ENCODE measurements around the gene FNDC3B. TPM values are rescaled to one million over a fixed set of nuclear protein-coding genes. Genes with fewer than 3 reads are reported as not detected.

Gene FNDC3B
- total and polyA plus RNA-seq, 2 of the 8 experiments (the other 6 are each of a cell fraction or from before 2014, with no cell fraction given): 14.1 to 44.4 TPM

- Histone ChIP-seq H2BK5ac (ENCODE audit: low read depth, low read length) (no peak overlapping the region), H2BK15ac (ENCODE audit: low read length) (no peak overlapping the region), H4K8ac (ENCODE audit: extremely low read depth, insufficient read depth, low read length) (no peak overlapping the region), H3K56ac (replicated peaks; ENCODE audit: insufficient read length, low read depth, low read length) (no peak overlapping the region), H4K91ac (replicated peaks; ENCODE audit: insufficient read length, low read length) (no peak overlapping the region), H3K27me3 (replicated peaks in 1 of 4; ENCODE audit: control insufficient read depth in 3 of 4, extremely low read depth in 1 of 4, insufficient read depth in 3 of 4, low read length in 3 of 4) (no peaks in the 10 kb centered on the region), H3K14ac (ENCODE audit: insufficient read length) (no peak overlapping the region), H2BK120ac (replicated peaks; ENCODE audit: low read depth, low read length) (no peak overlapping the region), H3K4me1 (replicated peaks in 1 of 4; ENCODE audit: control insufficient read depth in 3 of 4, insufficient read depth in 4 of 4, low read length in 3 of 4) (no peaks in the 10 kb centered on the region), H4K5ac (ENCODE audit: insufficient read length, low read depth, low read length) (no peak overlapping the region), H3K4ac (replicated peaks; ENCODE audit: insufficient read length, low read depth, low read length) (no peak overlapping the region), H3K18ac (ENCODE audit: extremely low read depth, low read length) (no peak overlapping the region), H2BK12ac (ENCODE audit: low read depth, low read length) (no peak overlapping the region), H3K79me2 (ENCODE audit: control insufficient read depth in 1 of 2, insufficient read depth in 2 of 2, low read length in 2 of 2) (no peaks in the 10 kb centered on the region), H4K20me1 (replicated peaks in 1 of 2; ENCODE audit: control insufficient read depth in 1 of 2, insufficient read depth in 2 of 2, low read length in 2 of 2) (no peaks in the 10 kb centered on the region), H3K9ac (replicated peaks in 1 of 4; ENCODE audit: extremely low read depth in 1 of 4, low read depth in 3 of 4, low read length in 3 of 4) (no peak overlapping the region), H3K79me1 (ENCODE audit: low read depth, low read length) (no peaks in the 10 kb centered on the region), H3K4me2 (ENCODE audit: insufficient read depth in 1 of 2, low read depth in 2 of 2, low read length in 2 of 2) (no peak overlapping the region), H3K27ac (ENCODE audit: low read depth, low read length) (no peak overlapping the region), H3K23me2 (ENCODE audit: low read depth, low read length) (no peaks in the 10 kb centered on the region), H3K23ac (ENCODE audit: insufficient read length) (no peak overlapping the region), H2AK5ac (ENCODE audit: low read depth, low read length) (no peak overlapping the region), H3K4me3 (ENCODE audit: extremely low read depth in 1 of 4, insufficient read depth in 2 of 4, low read depth in 3 of 4, low read length in 4 of 4) (no peak overlapping the region), H3K36me3 (ENCODE audit: control insufficient read depth in 2 of 4, insufficient read depth in 4 of 4, low read length in 3 of 4) (peaks cover 0 to 4% (median 0%) of the 10 kb centered on the region in 4 experiments; a peak in 2 of 8 replicates), H2AFZ (ENCODE audit: low read length) (no peak overlapping the region), H3K9me3 (ENCODE audit: insufficient read depth in 2 of 2, low read depth in 1 of 2, low read length in 1 of 2) (0 out of 4 replicates have a peak, but pooled peaks cover 0 to 4% of the 10 kb centered on the region in 2 experiments), H2BK20ac (ENCODE audit: low read length) (no peak overlapping the region)
- CTCF ChIA-PET (ENCODE audit: partially characterized antibody): no interaction called here
- POLR2A ChIA-PET (ENCODE audit: partially characterized antibody): no interaction called here
- FAIRE-seq (no peak), DNase-seq (ENCODE audit: low read depth in 1 of 2, low spot score in 2 of 2) (no peak)
- 93% methylated on average over 2 of the region's 2 CpGs; no CpG with 5 or more reads in 1 of the 2 experiments for WGBS, 2 experiments (ENCODE audit: extremely low coverage in 1 of 2, insufficient coverage in 1 of 2, insufficient read length in 1 of 2, insufficient replicate concordance in 2 of 2, low coverage in 1 of 2, low lambda C conversion rate in 2 of 2, missing lambda C conversion rate in 1 of 2)
- TF ChIP-seq CHD2 (IDR thresholded peaks at IDR 0.05; ENCODE audit: low read length): no peak
- TF ChIP-seq SAP30 (IDR thresholded peaks at IDR 0.05; ENCODE audit: insufficient read depth, insufficient replicate concordance, low read length): no peak
- no peak for TF ChIP-seq MAX (IDR thresholded peaks at IDR 0.05)
- TF ChIP-seq SIRT6 (IDR thresholded peaks at IDR 0.05; ENCODE audit: low read length): no peak
- no peak for TF ChIP-seq EP300 (IDR thresholded peaks at IDR 0.05; ENCODE audit: borderline replicate concordance in 1 of 2, low read depth in 2 of 2, low read length in 2 of 2)
- TF ChIP-seq GABPA (IDR thresholded peaks at IDR 0.05; ENCODE audit: borderline replicate concordance, insufficient read depth, low read length): no peak
- TF ChIP-seq SUZ12 (IDR thresholded peaks at IDR 0.05; ENCODE audit: low read length): no peak
- TF ChIP-seq ASH2L (IDR thresholded peaks at IDR 0.05; ENCODE audit: low read length): no peak
These were observed 366.5 kb downstream of the FNDC3B start for GRCh38 chr3:172405914-172406313.
